ENCODE measurements around the gene FBXO28.

FBXO28 gene

DNA sequence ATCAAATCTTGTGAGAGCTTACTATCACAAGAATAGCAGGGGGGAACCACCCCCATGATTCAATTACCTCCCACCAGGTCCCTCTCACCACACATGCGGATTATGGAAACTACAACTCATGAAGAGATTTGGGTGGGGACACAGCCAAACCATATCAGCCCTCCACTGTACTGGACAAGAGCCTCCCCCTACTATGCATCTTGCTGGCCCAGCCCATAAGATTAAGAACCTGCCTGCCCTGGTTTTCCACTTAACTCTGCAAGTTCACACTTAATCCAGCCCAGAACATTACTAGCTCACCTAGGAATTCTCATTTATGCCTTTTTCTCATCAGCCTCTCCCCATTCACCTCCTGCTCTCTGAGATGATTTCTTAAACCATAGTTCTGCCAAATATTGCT is 18.0 kb upstream of the FBXO28 start:
- DNase-seq, result no peak

DNA sequence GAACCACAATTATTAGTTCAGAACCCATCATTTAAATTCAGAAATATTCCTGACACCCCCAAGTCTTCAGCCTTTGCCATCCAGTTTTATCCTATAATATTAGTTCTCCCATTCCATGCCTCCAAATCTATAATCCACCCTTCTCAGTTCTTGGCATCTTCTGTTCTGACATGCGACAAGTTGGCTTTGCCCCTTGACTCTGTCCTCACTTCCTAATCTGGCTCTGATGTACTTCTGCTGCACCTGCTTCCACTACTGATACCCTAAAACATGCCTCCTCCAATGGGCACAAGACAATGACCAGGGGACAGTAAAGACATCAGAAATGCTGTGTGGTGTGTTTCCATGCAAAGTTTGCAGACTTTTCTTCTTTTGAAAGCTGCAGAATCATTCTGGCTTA is 17.1 kb upstream of the FBXO28 start:
- no peak for DNase-seq

DNA sequence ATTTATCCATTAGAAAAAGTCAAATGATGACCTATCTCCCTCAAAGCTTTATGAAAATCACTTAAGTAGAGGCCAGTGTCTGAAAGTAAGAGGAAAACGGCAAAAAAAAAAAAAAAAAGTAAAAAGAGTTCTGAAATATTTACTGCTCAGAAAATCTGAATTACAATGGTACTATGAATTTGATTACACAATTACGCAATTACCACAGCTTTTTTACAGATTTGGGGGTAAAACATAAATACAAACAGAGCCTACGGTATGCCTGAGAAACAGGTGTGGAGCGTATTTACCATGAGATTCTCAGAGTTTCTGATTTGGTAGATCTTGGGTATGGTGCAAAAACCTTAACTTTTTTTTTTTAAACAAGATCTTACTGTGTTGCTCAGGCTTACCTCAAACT is 15.9 kb upstream of the FBXO28 start:
- no peak for DNase-seq

DNA sequence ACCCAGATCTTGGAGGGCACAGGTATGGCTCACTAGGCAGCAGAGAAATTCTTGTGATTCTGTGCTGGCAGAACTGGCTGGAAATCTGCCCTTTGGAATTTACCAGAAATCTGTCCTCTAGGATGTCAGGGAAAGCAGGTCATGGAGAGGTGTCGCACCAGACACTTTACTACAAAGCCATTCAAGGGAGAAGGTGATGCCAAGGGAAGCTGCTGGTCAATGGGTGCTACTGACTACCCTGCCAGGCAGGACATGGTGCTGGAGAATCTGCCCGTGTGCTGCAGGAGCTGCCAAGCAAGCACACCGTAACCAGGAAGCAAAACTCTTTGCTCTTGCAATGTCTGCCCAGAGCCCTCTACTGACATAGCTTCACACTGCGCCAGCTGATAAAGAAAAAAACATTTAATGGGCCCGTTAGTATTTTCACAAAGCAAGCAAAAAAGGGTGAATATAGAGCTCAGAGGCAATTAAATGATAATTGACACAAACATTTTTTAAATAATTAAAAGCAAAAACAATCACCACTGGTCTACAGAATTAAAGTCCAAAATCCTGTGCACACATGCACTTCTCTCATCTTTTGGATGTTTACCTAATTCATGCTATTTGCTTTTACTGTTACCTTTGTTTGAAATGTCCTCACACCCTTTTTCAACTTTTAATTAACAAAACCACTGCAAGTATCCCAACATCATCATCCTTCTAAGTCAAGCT is 7.2 kb upstream of the FBXO28 start:
- peak; percentile 18 for DNase-seq

DNA sequence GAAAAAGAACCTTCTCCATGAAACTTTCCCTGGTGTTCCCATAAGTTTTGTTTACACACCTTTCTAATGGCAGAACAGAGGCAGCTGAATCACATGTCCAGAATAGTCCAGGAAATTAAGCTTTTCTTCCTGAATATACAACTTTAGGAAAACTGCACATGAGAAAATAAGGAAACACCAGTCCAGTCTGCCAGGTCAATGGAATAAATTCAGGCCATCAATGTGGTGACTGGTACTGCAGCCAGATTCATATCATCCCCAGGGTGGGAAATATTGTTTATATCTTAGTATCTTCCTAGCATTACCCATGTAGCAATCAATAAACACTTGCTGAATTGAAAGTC is 6.7 kb upstream of the FBXO28 start:
- DNase-seq, result no peak

DNA sequence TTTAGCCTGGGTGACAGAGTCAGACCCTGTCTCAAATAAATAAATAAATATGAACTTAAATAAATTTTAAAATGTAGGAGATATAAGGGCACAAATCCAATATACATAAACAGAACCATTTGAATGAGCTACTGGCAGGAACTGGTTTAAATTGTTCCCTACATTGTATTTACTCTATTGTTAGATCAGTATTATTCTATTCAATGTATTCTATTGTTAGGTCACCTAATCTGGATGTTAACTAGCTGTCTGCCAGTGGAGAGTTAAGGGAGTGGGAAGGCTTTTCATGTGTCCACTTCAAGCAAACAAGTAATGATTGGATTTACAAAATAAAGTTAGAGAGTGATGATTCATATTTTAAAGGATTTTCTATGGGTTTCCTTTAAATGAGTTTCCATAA is 4.9 kb upstream of the FBXO28 start:
- DNase-seq, result no peak

DNA sequence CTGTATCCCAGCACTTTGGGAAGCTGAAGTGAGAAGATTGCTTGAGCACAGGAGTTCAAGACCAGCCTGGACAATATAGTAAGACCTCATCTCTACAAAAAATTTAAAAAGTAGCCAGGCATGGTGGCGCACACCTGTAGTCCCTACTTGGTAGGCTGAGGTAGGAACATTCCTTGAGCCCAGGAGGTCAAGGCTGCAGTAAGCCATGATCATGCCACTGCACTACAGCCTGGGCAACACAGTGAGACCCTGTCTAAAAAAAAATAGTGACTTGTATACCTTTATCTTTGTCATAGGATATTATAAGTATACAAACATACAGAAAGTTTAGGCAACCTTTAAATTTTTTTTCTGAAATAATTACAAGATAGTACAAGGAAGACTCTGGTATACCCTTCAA is 3.9 kb upstream of the FBXO28 start:
- no peak for DNase-seq

DNA sequence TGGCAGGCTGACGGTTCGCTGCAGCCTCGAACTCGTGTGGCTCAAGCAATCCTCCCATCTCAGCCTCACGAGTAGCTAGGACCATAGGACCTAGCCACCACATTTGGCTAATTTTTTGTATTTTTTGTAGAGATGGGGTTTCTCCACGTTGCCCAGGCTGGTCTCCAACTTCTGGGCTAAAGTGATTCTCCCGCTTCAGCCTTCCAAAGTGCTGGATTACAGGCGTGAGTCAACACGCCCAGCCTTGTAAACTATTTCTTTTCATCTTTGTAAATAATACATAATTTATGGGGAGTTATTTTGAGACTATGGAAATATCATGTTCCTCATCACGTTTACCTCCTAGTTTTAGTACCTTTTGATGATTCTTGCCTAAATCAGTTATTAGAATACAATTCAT is 906 bp upstream of the FBXO28 start:
- DNase-seq, result no peak

DNA sequence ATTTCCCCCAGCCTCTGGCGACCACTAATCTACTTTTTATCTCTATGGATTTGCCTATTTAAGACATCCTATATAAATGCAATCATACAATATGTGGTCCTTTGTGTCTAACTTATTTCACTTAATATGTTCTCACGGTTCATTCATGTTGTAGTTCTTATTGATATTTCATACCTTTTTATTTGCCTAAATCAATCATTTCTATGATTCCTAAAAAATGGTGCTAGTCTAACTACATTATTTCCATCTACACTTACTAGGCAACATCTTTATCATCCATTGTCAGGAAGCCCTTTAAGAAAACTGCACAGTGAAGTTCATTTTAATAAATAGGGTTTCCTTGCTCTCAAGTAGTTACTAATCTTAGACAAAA is 380 bp upstream of the FBXO28 start:
- DNase-seq, result no peak

DNA sequence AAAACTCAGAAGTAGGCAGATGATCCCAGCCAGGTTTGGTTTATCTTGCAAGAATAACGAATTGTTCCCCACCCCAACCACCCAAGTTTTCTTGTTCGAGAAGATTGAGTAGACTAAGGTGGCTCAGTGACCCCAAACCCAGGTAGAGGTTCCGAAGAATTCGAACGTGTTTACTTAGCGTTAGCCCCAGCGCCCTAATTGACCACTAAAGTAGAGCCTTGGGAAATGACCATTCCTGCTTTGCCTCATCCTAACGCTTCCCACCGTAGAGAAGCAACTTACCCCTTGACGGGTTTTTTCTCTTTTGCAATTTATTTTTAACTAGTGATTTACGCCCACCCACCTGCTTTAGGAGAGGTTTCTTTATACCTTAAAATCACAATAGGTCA is 870 bp downstream of the FBXO28 start:
- peak; percentile 10 for DNase-seq

DNA sequence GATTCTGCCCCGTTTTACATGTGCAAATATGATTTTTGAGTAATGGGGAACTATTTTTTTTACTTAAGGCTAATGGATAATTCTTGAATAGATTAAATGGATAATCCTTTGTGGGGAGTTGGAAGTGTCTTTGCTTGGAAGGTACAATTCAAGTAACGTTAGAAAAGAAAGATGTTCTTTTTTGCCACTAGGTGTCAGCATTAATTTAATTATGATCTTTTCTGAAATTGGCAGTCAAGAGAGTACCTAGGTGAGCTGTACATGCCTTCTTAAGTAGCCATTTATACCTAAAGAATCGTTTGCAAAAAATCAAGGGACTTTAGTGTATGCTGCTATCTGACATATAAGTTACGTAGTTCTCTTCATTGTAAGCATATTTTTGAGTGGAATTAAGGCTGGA is 2.2 kb downstream of the FBXO28 start:
- peak; percentile 60 for DNase-seq

DNA sequence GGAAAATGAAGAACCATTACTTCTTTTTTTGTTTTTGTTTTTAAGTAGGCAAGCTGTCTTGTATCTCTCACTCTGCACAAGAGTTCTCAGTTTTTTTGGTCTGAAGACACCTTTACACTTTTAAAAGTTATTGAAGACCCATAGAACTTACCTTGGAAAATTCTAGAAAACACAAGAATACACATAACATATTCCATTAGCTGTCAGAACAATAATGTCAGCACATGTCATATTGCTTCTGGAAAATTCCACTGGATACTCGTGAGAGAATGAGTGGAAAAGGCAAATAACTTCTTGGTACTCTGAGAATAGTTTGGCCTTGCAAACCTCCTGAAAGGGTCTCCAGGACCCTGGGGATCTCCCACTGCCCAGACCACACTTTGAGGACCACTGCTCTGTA is 4.8 kb downstream of the FBXO28 start:
- no peak for DNase-seq

DNA sequence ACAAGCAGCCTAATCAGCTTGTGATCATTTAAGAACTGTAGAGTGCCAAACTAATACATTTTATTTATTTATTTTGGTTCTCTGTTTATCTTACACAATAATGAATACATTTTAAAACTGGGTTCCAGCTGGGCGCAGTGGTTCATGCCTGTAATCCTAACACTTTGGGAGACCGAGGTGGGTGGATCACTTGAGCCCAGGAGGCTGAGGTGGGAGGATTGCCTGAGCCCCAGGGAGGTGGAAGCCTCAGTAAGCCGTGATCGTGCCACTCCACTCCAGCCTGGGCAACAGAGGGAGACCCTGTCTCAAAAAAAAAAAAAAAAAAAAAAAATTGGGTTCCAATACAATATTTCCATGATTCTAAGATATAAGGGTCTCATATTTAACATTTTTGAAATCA is 9.2 kb downstream of the FBXO28 start:
- DNase-seq, result no peak

DNA sequence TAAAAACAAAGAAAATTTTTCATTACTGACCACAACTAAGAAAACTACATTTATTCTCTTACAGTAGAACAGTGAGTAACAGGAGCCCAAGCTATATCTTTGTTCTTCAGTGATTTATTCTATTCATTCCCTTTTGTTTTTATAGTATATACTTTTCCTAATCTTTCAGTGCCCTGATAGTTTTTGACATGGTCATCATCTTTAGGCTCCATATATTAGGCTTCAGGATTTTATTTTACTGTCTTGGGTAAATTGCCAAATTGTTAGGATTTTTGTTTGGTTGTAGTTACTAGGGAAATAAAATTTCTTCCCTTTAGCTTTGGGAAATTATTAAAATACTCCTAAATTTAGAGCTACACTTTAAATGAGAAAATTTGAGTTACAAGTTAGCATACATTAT is 10.3 kb downstream of the FBXO28 start:
- no peak for DNase-seq

DNA sequence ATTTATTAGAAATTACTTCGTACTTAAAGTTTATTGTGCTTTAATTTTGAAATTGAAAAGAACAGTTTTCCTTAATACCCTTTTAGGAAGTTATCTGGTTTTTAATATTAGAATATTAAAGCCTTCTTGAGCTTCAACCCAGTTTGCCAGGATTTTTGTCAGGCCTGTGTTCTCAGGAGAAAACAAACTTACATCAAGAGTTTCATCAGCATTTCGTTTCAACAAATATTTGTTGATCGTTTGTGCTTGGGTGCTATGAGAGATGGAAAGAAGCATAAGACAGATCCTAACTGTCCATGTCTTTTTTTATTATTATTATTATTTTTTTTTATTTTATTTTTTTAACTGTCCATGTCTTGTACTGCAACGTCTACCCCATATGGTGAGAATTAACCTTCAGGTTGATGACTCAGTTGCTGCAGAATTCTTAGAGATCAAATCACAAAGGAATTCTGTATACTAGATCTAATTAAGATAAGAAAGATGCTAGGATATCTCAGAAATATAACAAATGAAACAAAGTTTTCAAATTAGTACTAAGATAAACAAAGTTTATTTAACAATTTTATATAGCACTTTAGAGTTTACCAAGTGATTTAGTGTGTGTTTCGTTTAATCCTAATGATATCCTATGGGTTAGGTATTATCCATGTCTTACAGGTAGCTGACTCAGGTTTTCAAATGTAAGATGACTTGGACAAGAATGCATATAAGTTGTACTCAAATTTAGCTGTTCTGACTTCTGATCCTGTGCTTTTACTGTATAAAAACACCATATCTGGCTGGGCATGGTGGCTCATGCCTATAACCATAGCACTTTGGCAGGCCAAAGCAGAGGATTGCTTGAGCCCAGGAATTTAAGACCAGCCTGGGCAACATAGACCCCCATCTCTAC is 14.3 kb downstream of the FBXO28 start:
- no peak for DNase-seq

DNA sequence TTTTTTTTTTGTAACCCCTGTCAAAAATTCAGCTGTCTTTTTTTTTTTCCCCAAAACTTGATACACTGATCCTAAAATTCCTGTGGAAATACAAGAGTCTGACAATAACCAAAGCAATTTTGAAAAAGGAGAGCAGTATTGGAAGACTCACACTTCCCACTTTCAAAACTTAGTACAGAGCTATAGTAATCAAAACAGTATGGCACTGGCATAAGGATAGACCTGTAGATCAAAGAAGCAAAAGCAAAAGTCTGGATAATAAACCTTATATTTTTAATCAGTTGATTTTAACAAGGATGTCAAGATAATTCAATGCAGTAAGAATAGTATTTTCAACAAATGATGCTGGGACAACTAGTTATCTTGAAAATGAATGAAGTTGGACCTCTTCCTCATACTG is 17.3 kb downstream of the FBXO28 start:
- DNase-seq, result no peak

DNA sequence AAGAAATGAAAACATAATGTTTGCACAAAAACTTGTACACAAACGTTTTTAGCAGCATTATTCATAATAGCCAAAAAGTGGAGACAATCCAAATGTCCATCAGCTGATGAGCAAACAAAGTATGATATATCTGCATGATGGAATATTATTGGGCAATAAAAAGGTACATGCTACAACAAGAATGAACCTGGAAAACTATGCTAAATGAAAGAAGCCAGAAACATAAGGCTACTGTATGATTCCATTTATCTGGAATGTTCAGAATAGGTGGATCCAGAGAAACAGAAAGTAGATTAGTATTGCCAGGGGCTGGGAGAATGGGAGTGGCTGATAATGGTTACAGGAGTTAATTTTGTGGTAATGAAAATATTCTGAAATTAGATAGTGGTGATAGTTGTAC is 19.0 kb downstream of the FBXO28 start:
- no peak for DNase-seq

DNA sequence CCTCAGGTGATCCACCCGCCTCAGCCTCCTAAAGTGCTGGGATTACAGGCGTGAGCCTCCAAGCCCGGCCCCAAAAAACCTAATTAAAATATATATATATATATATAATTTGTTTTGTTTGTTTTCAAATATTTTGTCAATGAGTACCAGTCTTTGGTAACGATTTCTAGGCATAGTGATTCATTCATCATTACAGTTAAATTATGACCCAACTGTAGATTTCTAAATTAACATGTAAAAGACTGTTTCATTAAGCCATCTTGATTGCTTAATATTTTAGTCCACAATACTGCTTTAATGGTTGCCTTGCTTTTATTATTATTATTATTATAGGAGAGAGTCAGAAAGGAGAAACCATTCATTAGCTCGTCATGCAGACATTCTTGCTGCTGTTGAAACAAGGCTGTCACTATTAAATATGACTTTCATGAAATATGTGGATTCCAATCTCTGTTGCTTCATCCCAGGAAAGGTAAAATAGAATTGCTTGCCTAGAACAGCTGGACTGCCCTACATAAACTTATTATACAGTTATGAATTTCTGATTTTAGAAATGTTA is 19.9 kb downstream of the FBXO28 start:
- DNase-seq, result no peak

DNA sequence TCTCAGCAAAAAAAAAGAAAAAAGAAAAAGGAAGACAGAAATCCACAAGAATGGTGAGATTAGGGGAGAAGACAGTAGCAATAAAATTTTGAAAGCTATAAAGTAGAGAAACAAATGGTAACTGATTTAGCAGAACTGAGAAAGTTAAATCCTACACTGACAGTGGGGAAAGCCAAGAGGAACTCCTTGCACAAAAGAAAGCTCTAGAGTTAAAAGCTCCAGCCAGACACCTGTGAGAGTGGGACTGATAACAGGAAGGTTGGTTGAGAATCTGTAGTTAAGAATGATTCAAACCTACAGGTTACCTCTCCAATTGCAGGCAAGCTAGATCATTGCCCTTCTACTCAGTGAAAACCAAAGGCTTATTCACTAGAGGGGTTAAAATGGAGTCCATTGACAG is 23.6 kb downstream of the FBXO28 start:
- DNase-seq, result no peak

DNA sequence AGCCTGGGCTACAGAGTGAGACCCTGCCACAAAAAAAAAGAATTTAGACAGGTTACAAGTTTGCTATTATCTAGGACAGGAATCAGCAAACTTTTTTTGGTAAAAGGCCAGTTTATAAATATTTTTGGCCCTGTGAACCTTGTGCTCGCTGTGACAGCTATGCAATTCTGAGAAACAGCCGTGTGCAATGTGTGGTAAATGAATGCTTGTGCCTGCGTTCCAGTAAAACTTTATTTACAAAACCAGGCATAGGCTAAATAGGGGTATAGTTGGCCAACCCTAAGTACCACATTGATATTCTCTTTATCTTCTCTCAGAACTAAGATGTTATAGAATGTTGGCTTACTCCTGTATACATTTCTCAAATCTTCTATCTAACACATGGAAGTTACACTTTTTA is 24.3 kb downstream of the FBXO28 start:
- no peak for DNase-seq

DNA sequence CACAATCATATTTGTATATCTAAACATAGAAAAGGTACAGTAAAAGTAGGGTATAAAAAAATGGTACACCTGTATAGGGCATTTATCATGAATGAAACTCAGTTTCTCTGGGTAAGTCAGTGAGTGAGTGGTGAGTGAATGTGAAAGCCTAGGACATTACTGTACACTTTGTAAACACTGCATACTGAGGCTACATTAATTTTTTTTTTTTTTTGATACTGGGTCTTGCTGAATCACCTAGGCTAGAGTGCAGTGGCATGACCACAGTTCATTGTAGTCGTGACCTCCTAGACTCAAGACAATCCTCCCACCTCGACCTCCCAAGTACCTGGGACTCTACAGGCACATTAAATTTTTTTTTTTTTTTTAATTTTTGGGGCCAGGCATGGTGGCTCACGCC is 27.8 kb downstream of the FBXO28 start:
- no peak for DNase-seq

DNA sequence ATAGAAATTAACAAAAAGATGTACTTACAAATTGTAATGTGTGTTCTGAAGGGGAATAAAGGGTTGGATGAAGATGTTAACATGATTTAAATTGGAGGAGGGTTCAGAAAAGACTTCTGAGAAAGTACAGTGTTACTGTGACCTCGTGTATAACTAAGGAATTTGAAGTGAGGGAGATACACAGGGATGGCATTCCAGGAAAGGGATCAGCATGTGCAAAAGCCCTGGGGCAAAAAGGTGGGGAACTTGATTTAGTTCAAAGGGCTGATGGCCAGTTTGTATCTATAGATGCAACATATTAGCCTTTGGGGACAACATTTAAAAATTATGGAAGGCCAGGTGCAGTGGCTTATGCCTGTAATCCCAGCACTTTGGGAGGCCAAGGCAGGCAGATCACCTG is 35.8 kb downstream of the FBXO28 start:
- no peak for DNase-seq

DNA sequence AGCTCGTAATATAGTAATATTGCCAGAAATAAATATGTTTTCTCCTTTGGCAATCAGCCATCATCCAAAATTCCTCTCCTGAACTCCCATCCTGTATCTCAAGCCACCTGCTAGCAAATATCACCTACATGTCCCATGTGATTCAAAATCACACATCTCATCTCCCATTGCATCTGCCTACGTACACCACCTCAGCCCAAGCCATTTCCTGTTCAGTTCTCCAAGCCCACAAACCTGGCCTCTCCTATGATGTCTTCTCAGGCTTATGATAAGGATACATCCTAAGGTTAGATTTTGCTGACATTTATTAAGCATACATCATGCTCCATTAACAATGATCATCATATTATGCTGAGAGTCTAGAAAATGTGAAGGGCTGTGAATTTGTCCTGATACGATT is 37.2 kb downstream of the FBXO28 start:
- no peak for DNase-seq

DNA sequence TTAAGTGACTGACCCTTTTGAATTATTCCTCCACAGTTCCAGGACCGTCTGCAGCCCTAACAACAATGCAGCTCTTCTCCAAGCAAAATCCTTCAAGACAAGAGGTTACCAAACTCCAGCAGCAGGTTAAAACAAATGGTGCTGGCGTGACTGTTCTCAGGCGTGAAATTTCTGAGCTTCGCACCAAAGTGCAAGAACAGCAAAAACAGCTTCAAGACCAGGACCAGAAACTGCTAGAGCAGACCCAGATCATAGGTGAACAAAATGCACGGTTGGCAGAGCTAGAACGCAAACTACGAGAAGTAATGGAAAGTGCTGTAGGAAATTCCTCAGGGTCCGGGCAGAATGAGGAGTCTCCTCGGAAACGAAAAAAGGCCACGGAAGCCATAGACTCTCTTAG is 43.4 kb downstream of the FBXO28 start:
- no peak for DNase-seq

DNA sequence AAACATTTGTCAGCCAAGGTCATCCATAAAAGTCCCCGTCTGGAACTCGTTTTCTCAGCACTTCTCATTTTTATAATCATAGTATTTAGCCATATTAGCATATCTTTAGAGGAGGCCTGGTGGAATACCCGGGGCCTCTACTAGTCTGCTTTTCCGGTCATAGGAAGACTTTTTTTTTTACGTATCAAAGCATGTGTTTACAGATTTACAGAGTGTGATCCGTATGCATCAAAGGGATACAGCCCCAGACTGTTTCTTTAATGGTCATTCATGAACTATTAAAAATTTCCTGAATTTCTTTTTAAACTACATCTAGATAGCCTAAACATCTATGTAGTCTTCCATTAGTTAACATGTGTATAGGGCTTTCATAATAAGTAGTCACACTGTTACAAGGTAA is 45.6 kb downstream of the FBXO28 start:
- no peak for DNase-seq
